RWPE2 (cell line): ENCODE data around the gene SKIDA1.

ENCODE experiments used
- ATAC-seq: fragments of 200-7000 bp; cut with Tn5 transposase; 3 replicates; pipeline ENCODE4 v1.9.1; 2021; ENCODE audit warnings: low read depth
- DNase-seq: peaks from one replicate; pipeline ENCODE4 v3.0.0-alpha.2; 2020; ENCODE audit warnings: low spot score
- H3K27ac ChIP-seq: fragments of 450-650 bp; 2 replicates; pipeline ENCODE4 v1.5.1; 2017; ENCODE audit warnings: mild to moderate bottlenecking; ENCODE audit not compliant: poor library complexity, severe bottlenecking
- H3K27me3 ChIP-seq: fragments of 250-450 bp; sonication (Bioruptor Pico); 2 replicates; pipeline ENCODE4 v1.5.1; 2021; ENCODE audit warnings: mild to moderate bottlenecking, moderate library complexity; ENCODE audit not compliant: insufficient read depth, poor library complexity, severe bottlenecking
- H3K36me3 ChIP-seq: fragments of 250-450 bp; sonication (Bioruptor Pico); 2 replicates; pipeline ENCODE4 v1.5.1; 2020; ENCODE audit warnings: low read depth, mild to moderate bottlenecking, moderate library complexity
- H3K4me1 ChIP-seq: fragments of 250-450 bp; sonication (Bioruptor Pico); 2 replicates; pipeline ENCODE4 v1.5.1; 2021; ENCODE audit warnings: mild to moderate bottlenecking, moderate library complexity; ENCODE audit not compliant: insufficient read depth, poor library complexity, severe bottlenecking
- H3K4me3 ChIP-seq: fragments of 250-450 bp; sonication (Bioruptor Pico); 2 replicates; pipeline ENCODE4 v1.5.1; 2021; ENCODE audit warnings: mild to moderate bottlenecking, moderate library complexity; ENCODE audit not compliant: severe bottlenecking
- H3K9me3 ChIP-seq: fragments of 250-450 bp; sonication (Bioruptor Pico); 2 replicates; pipeline ENCODE4 v1.5.1; 2021; ENCODE audit warnings: mild to moderate bottlenecking, moderate library complexity; ENCODE audit not compliant: severe bottlenecking
- TF ChIP-seq, protein P1 (sequence below): fragments of 450-650 bp; IDR thresholded peaks from one replicate; pipeline ENCODE4 v1.5.1; 2017; ENCODE audit warnings: mild to moderate bottlenecking, moderate library complexity; ENCODE audit not compliant: poor library complexity, severe bottlenecking

Gene SKIDA1

GRCh38 chr10:21535494-21535965 lies 10.0 kb upstream of the SKIDA1 start:
- peak overlapping the region; percentile 48 for H3K4me3 ChIP-seq
- peak overlapping the region; percentile 90 for H3K27ac ChIP-seq
- H3K9me3 ChIP-seq = no peaks in the 10 kb centered on the region
- DNase-seq (no peak), ATAC-seq (no peak)
- H3K27me3 ChIP-seq = no peaks in the 10 kb centered on the region
- TF ChIP-seq, protein P1, sequence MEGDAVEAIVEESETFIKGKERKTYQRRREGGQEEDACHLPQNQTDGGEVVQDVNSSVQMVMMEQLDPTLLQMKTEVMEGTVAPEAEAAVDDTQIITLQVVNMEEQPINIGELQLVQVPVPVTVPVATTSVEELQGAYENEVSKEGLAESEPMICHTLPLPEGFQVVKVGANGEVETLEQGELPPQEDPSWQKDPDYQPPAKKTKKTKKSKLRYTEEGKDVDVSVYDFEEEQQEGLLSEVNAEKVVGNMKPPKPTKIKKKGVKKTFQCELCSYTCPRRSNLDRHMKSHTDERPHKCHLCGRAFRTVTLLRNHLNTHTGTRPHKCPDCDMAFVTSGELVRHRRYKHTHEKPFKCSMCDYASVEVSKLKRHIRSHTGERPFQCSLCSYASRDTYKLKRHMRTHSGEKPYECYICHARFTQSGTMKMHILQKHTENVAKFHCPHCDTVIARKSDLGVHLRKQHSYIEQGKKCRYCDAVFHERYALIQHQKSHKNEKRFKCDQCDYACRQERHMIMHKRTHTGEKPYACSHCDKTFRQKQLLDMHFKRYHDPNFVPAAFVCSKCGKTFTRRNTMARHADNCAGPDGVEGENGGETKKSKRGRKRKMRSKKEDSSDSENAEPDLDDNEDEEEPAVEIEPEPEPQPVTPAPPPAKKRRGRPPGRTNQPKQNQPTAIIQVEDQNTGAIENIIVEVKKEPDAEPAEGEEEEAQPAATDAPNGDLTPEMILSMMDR = no peak
- H3K36me3 ChIP-seq = peaks cover 42% of the 10 kb centered on the region
- peaks cover 23% of the 10 kb centered on the region for H3K4me1 ChIP-seq

GRCh38 chr10:21534604-21535493 lies 9.4 kb upstream of the SKIDA1 start:
- Histone ChIP-seq H3K9me3 (no peaks in the 10 kb centered on the region), H3K36me3 (peaks cover 35% of the 10 kb centered on the region), H3K4me1 (peaks cover 27% of the 10 kb centered on the region), H3K27me3 (no peaks in the 10 kb centered on the region), H3K27ac (peak overlapping the region; percentile 90), H3K4me3 (peak overlapping the region; percentile 48)
- TF ChIP-seq, protein P1 = peak; percentile 16
- no peak for DNase-seq
- peak; percentile 8; the same call in 1 of the 3 replicates for ATAC-seq

- H3K27me3 ChIP-seq = no peaks in the 10 kb centered on the region
- peak overlapping the region; percentile 48 for H3K4me3 ChIP-seq
- ATAC-seq = no peak; the same call in 2 of the 3 replicates
- H3K36me3 ChIP-seq = peaks cover 29% of the 10 kb centered on the region
- no peak for DNase-seq
- TF ChIP-seq, protein P1 = no peak
- H3K9me3 ChIP-seq = no peaks in the 10 kb centered on the region
- peaks cover 33% of the 10 kb centered on the region for H3K4me1 ChIP-seq
- H3K27ac ChIP-seq = peak overlapping the region; percentile 90
Observed at GRCh38 chr10:21534280-21534586, 8.8 kb upstream of the SKIDA1 start.

DNA sequence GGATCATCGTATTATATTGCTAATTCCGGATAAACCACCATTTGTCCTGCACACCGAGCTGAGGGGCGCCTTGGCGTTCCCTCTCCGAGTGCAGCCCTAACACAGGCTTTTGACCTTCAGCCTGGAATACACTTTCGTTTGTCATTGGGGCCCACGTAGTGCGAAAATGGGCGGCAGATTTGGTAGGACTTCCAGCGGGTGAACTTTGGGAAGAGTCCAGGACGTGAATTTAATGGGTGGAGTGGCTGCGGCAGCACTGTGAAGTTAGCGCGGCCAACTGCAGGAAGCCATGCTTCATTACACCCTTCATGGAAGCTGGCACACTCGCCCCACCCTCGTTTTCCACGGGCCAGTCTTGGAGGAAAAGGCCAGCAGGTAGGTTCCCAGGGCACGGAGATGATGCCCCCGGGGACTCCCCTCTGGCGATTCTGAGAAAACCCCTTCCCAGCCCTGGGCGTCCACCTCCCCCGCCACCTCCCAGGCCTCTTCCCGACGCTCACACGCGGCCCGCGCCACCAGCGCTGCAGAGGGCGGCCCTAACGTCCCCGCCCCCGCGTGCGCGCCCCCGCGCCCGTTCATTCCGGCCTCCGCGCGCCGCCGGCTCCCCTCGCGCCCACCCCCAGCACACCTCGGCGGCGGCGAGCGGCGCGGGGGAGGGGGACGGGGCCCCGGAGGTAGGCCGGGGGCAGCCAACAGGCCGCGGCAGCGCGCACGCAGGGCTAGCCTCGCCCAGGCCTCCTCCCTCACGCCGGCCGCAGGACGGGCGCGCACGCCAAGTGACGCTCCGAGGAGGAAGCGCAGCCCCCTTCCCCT lies 8.2 kb upstream of the SKIDA1 start, which contains the start of gene MLLT10:
TSS of gene MLLT10 (plus strand) at position 766 of the 813 bp plus-strand sequence. CDS start 413 bp downstream, outside the sequence.
- Histone ChIP-seq H3K4me1 (peaks cover 35% of the 10 kb centered on the region), H3K27ac (peak within 1 kb of the TSS; percentile 90), H3K36me3 (peaks cover 23% of the 10 kb centered on the region), H3K4me3 (peak within 1 kb of the TSS; percentile 48), H3K27me3 (no peaks in the 10 kb centered on the region), H3K9me3 (no peaks in the 10 kb centered on the region)
- ATAC-seq = peak; percentile 80
- DNase-seq = peak; percentile 91
- TF ChIP-seq, protein P1 = no peak
